NCI-H146 (cell line): ENCODE results near the gene SEL1L3.
"Not testable (repeated sequence)": the region's sequence is repeated elsewhere in the genome, so short reads cannot be mapped to it uniquely, and the experiment has no call there.

Source experiments
- DNase-seq: peaks from one replicate; lab custom pipeline; 2025; lab: John Stamatoyannopoulos, UW

Gene SEL1L3

DNA sequence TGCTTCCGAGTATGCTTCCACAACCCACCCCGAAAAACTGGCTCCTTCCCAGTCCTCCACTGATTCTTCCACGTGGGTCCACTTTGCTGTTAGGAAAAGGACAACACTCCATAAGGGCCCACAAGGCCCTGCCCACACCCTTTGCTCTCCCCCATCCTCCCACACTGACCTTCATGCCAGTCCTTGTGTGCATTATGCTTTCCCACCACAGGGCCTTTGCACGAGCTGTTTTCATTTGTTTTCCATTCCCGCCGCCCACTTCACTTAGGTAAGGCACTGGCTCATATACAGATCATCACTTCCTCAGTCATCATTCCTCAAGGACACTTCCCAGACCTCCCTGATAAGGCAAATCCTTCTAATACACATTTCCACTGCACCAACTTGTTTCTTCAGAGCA is 16.8 kb upstream of the SEL1L3 start:
- no peak for DNase-seq

DNA sequence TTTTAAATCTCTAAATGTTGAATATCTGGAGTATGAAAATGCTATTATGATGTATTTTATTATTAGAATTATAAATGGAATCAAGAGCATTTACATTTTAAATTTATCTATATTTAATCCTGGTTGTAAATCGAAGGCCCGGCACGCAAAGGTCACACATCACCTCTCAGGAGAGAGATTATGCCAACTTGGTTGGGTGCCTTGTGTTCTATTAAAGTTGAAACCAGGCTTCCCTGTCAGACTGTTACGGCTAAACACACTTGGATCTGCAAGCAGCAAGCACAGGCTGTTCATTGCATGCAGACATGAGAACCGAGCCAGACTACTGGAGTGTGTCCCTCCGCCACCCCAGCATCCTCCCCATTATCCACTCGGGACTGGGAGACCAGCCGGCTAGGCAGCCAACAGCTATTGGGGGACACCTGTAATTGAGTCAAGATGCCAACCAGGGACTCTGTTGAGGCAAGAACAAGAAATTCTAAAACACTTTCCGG is 16.4 kb upstream of the SEL1L3 start:
- no peak for DNase-seq

DNA sequence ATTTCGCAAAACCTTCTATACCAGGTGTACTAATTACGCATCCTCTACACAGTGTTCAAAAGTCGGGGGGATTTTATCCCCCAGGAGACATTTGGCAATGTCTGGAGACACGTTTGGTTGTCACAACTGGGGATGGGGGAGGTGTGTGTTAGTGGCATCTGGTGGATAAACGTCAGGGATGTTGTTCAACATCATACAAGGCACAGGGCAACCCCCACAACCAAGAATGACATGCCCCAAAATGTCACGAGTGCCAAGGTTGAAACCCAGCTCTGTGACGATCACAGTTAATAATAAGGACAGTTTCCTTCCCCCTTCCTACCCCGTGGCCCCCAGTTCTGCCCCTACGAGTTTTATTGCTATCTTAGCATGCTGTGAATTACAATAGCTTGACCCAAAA is 15.9 kb upstream of the SEL1L3 start:
- DNase-seq, result no peak

DNA sequence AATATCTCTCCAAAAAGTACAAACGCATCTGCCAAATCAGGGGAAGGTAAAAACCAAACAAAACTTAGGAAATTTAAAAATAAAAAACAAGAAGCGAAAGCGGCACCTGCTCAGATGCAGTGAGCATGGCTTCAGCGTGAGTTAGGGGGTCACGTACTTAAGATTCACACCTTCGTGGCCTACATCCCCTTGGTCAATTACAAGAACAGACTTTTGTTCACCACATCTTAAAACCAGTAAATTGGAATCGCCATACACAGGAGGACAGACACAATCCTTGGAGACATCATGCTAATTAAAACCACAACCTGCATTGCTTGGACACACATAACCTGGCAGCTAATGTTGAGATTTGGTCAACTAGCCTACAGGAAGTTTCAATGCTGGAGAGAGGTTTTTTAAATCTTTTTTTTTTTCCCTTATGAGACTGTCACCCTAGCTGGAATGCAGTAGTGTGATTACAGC is 12.5 kb upstream of the SEL1L3 start:
- no peak for DNase-seq

DNA sequence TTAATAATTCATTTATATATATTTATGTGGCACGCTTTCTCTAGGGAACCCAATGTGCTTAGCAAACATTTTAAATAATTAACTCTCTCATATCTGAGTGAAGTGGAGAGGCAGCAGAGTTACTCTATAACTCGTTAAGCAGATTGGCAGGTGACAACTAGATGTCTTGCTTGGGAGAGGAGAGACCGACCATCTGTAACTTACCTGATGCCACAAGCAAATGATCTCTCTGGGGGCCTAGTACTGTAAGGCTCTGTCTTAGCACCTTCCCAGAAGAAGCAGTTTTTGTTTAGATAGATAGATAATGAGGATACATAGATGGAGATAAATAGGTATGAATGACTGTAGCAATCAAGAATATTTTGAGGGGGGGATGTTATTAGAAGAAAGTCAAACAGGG is 11.9 kb upstream of the SEL1L3 start:
- DNase-seq, result no peak

DNA sequence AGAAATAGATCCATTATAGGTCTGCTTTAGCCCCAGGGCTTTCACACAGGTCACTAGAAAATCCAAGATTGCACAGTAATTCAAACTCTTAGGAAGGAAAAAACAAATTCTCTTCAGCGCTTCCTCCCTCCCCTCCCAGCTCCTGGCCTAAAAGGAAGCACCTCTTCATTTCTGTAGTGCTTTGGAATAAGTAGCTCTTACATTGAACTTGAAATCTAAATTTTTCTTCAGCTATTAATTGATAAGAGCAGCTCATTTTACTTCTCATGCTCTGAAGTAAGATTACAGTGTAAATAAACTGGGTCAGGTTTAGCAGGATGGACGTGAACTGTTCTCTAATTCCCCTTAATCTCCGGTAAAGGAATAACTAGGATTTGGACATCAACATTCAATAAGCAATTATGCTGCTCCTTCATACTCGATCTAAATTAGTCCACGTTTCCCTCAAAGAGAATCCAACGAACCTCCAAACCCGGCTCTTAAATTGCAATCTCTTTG is 10.9 kb upstream of the SEL1L3 start:
- DNase-seq, result no peak

DNA sequence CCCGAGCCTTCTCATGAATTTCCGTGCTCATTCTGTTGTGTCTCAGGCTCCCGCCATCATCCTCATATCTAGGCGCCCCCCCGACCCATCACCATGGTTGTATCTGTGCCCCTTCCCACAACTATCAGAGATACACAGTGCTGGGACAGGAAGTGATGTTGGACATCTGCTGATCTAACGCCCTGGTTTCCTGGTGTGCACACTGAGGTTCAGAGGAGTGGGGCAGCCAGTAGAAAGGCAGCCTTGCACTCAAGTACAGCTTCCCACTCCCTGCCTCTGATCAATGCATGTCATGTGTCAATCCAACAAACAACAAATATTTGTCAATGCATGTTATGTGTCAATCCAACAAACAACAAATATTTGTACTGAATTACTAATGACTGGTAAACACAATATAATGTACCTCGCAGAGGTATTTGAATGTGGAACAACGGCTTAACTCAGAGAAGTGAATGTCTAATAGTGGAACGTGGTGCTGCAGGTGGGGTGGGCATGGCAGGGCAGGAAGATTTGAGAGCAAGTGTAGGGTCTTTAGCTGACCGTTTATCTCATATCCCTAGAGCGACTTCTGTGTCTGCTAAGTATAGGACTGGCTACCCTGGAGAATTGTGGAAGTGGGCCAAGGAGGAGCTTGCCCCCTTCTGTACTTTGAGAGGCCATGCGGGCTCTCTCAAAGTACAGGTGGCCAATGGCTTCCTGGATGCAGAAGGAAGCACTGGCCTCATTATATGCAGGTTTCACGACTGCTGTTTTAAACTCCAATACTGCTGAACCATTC is 10.3 kb upstream of the SEL1L3 start:
- no peak for DNase-seq

DNA sequence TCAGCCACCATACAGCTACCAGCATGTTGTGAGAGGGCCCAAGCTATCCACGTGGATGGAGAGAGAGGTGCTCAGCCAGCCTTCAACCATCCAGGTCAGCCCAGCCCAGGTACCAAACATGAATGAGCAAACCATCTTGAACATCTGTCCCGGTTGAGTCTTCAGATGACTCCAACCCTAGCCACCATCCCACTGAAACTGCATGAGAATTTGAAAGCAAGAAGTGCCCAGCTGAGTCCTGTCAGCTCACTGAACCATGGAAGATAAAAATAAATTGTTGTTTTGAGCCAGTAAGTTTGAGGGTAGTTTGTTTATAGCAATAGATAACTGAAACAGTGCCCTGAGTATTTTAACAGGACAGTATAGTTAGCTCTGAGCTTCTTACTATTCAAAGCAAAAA is 7.3 kb upstream of the SEL1L3 start:
- DNase-seq, result no peak

DNA sequence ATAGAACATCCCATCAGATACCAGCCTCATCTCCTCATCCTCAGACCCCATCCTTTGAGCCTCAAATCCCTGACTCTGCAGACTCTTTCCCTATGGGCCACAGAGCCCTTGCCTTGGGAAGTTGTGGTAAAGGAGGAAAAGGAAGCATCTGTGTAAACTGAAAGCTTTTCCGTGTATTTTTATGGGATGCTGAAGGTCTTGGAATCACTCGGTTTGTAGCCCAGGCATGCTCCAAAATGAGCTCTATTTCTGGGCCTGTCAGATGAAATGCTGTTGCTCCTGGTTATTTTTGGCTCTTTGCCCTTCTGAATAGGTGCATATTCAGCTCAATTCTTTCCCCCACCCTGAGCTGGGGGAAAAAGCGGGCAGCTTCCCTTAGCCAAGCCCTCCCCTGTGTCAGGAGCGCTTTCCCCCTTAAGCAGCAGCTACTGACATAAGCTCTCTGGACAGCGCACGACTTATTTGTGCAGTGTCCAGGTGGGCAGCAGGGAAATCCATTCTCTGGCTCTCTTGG is 5.0 kb upstream of the SEL1L3 start:
- no peak for DNase-seq

DNA sequence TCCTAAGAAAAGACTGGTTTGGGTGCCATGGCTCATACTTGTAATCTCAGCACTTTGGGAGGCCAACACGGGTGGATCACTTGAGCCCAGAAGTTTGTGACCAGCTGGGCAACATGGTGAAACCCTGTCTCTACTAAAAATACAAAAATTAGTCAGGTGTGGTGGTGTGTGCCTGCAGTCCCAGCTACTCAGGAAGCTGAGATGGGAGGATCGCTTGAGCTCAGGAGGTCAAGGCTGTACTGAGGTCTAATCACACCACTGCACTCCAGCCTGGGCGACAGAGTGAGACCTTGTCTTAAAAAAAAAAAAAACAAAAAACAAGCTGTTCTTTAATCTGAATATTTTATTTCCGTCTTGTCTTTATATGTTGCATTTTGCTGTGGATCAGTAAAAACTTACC is 3.6 kb upstream of the SEL1L3 start:
- not testable (repeated sequence) for DNase-seq

DNA sequence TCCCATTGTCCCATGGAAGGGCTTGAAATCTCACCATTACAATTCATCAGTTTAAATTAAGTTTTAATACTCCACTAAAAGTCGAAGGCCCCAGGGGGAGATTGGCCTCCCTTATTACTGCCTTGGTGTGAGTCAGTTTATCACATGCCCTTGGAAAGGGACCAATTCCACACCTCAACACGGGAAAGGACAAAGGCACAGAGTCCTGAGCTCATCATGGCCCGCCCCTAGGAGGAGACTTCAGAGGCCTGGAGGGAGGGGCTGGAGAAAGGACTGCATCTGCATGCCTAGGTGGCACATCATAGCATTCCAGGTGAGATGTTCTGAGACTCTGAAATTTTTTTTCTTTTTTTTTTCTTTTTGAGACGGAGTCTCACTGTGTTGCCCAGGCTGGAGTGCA is 2.8 kb upstream of the SEL1L3 start:
- DNase-seq, result peak; percentile 37

DNA sequence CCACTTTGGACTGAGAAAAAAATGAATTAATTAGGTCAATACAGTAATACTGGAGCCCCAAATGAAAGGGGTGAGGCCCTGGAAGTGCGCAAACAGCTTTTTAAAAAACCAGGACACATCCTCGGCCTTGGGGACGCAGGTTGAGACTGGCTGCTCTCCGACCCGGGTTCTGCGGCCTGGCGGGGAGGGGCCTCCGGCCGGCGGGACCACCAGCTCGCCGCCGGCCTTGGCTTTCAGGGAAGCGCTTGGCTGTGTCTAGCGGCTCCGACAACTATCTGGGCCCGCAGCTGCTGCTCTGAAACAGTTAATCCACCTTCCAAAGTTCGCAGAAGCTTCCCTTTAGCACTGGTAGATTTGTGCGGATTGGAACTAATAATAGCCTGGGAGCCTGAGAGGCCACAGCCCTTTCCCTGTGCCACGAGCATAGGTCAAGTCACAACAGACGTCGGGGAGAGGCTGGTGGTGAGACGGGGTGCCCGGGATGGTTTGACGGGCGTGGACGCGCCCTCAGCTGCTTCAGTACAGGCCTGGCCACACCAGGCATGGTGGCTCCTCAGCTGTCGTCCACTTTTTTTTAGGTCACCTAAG is 1.1 kb upstream of the SEL1L3 start:
- DNase-seq, result no peak

DNA sequence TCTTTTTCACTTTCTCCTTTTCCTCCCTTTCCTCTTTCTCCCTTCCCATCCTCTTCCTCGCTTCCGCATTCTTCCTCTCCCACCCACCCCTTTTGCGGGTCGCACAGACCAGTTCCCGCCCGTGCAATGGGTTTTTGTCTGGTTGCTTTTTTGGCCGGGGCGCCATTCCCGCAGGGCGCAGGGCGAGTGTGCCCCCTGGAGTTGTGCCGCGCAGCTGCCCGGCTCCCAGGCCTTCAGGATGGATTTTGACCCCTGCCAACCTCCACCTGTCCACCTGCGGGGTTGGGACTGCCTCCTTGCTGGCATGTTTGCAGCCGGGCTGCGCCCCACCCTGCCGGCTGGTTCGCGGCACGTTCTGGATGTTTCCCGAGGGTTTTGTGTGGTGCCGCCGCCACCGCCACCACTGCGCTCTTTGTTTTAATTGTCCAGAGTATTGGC is 578 bp upstream of the SEL1L3 start:
- DNase-seq, result peak; percentile 86

DNA sequence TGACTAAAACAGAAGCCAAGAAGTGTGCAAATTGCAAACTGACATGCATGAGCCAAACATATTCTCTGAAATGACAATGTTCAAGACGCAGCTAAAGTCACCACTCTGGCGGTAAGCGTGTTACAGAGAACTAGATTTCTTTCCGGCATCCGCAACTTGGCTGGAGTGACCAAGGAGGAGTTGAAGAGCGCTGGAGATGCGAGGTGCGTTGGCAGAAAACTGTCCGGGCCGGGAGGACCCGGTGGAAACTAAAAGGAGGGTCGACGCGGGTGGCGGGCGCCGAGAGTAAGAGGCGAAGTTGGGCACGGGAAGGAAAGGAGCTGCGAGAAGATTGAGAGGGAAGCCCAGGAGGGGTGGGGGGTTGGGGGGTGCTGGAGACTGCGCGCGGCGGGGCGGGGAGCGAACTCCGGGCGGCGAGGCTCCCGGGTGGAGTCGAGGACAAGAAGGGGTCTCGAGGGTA is 807 bp downstream of the SEL1L3 start:
- peak; percentile 50 for DNase-seq

DNA sequence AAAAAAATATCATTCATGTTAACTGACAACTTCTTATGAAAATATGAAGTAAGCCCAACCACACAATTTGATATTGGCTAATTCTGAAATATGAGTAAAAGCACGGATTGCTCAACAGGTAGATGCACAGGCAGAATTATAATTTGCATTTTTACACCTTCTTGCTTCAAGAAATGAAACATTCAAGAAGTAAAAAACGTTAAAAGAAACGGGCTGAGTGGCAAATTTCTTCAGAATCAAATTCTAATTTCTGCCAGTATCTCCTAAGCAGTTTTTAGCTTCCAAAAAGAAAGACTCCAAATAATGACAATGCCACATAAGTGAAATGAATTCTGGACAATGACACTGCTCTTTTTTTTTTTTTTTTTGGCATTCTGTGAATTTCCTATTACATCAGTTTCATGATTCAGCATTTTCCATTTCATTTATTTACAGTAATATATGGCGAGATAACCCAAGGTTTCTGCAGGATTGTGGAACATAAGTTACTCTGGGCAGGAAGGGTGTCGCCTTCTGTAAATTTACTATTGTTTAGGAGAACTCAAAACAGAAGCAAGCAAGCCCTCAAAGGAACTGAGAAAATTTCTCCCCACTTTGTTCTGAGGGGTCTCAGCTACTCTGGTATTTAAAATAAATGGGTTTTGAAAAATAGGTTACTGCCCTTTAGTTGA is 1.4 kb downstream of the SEL1L3 start:
- peak; percentile 3 for DNase-seq

DNA sequence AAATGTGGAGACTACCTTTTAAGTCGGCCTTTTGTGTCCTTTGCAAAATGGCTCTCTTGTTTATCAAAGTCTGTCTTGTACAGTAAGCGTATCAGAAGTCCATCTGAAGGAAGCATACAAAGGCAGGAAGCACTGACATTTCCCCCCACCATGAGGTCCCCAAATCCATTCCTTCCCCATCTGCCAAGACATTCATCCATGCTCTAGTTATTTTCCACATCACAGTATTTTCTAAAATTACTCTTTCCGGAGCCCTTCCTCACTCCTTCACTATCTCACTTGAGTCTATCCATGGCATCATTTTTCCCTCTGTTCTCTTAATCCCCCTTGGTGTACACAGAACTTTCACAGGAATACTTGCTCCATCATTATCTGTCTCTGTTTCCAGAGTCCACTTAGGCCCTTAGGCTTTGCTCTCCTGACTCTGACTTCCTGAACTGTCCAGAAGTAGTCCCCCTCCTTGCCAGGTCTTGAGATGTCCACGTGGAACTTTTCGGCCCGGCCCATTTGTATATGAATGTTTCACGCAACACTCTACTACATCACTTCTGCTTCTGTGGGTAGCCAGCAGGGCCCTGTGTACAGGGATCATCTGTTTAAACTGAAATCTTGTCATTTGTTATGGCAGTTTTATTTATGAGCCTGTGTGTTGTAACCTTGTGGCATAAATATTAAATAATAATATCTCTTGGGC is 2.1 kb downstream of the SEL1L3 start:
- no peak for DNase-seq

DNA sequence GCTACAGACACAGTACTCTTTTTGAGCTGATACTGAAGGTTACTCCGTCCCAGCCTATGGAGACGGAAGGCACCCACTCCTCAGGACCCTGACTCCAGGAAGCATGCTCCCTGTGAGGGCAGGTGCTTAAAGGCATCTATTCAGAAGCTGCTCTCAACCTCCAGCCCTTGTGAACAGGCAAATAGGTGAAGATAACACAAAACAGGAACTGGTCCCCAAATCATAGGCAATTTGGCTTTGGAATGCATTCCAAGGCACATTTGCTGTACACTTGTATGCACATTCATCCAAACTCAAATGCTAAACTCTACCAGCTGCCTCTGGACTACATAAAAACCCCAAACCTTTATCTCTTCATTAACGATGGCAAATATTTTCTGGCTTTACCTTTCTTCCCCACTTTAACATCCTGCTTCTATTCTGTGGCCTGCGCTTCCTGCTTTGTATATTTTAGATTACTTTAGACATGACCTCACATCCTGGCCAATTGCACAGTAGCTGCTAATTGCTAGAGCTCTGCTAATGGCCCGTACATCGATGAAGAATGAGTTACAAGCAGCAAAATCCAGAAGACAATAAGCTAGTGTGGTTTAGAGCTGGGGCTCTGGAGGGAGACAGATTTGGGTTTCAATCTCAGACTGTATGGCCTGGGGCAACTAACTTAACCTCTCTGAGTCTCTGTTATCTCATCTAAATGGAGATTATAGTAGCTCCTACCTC is 3.2 kb downstream of the SEL1L3 start:
- peak; percentile 52 for DNase-seq

DNA sequence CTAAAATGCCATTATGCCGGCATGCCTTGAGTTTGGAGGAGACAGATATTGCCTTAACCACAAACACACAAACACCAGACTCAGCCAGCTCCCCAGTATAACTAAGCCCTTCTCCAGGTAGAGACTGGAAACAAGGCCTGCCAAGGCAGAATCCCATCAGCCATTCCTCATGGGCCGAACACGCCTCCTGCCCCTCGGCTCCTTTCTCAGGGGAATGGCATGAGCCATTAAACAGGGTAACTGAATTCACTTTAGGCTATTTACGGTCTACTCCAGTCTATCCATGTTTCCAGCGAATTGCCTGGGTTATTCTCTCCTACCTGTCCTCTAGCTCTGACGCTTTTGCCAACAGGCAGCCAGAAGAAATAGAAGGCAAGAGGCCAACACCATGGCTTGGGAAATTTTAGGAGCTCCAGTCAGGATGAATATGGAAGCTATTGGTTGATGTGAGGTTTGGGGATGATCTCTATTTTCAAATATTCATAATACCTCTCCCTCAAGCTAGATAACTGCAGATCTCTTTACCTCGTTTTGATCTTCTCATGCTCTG is 4.9 kb downstream of the SEL1L3 start:
- DNase-seq, result no peak

DNA sequence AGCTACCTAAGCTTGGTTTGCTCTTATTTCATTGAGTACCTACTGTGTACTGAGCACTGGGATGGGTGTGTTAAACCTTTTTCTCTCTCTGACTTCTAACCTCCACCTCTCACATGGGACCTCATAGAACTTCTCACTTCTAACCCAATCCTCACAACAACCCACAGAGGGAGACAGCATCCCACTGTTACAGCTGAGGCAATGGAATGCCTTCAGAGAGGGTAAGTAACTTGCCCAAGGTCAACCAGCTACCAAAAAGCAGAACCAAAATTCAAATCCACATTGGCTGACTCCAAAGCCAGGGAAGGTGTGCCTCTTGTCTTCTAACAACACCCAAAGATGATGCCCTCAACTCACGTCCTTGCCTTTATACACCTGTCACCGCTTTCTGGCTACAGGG is 5.4 kb downstream of the SEL1L3 start:
- no peak for DNase-seq

DNA sequence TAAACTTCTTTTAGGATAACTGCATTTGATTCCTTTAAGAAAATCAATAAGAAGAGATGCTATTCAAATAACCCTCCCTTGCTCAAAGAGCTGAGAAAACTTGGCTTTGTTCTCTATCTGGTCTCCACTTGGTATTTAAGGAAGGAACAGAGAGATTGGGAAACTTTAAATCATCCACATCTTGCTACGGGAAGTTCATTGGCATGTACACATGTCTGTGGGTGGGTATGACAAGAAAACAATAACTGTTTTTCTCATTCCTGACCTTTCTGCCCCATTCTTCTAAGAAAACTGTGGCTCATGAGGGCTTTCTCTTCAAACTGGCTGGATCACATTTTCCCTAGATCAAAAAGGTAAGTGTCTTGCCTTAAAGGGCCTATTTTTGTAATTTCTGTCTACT is 6.0 kb downstream of the SEL1L3 start:
- no peak for DNase-seq

DNA sequence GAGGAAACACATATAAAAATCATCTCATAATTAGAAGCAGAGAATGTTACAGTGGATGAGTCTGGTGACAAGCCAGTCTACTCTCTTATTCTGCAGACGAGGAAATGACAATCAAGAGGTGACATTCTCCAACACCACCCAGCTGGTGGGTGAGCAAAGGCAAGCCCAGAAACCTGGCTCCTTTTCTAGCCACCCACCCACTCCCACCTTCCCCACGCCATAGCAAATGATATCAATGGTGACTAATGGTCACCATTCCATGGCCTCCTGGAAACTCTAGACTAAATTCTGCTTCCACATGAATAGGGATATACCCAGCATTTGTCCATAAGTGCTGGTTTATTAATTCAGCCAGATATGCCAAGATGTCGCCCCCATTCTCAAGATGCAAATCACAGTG is 10.7 kb downstream of the SEL1L3 start:
- DNase-seq, result no peak
